ENCODE data around the gene CNOT3.

- TF ChIP-seq POLR2A (IDR thresholded peaks at IDR 0.05) (no peak), POLR2AphosphoS5 (IDR thresholded peaks at IDR 0.05) (no peak), CTCF (IDR thresholded peaks at IDR 0.05) (no peak)
These were observed 3.8 kb downstream of the CNOT3 start for GRCh38 chr19:54141356-54141755.

Data from breast epithelium (tissue), 3 donors.